ENCODE data around the gene WDFY3.

The WDFY3 gene

DNA sequence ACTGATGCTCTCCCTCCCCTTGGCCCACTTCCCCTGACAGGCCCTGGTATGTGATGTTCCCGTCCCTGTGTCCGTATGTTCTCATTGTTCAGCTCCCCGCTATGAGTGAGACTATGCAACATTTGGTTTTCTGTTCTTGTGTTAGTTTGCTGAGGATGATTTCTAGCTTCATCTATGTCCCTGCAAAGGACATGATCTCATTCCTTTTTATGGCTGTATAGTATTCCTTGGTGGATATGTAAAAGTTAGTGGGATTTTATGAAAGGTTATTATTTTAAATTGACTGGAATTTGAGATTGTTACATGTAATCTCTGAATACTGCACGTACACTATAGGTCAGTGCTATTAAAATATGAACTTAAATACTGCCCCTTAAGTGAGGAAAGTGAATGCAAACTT is 184.0 kb downstream of the WDFY3 start:
- no peak for DNase-seq

DNA sequence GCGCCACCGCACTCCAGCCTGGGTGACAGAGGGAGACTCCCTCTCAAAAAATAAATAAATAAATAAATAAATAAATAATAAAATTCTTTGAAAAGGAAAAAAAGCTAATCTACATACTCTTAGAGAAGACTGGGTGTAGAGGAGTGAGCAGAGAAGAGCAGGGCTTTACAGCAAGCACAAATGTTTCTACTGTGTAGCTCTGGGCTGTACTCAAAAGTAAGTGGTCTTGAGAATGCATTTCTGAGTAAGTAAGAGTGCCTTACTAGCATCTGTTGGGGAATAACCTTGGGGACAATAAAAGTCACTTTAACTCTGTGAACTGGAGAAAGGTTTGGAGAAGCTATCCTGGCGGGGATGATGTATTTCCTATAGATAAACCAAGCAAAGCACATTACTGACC is 185.8 kb downstream of the WDFY3 start:
- DNase-seq = no peak

DNA sequence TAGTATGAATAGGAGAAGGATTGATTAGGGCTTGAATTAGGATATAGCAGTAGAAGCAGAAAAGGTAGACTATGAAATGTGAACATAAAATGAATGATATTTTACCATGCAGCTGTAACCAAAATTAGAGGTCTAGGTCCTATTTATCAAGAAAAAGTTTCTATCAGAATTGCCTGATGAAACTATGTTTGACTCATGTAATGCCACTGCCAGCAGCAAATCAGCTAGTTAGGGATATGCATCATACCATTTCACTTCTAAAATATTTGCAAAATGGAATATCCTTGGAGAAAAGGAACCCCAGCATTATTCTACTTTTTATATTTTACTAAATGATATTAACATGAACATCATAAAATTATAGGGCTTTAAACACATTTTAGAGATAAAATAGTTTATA is 188.4 kb downstream of the WDFY3 start:
- DNase-seq = no peak

DNA sequence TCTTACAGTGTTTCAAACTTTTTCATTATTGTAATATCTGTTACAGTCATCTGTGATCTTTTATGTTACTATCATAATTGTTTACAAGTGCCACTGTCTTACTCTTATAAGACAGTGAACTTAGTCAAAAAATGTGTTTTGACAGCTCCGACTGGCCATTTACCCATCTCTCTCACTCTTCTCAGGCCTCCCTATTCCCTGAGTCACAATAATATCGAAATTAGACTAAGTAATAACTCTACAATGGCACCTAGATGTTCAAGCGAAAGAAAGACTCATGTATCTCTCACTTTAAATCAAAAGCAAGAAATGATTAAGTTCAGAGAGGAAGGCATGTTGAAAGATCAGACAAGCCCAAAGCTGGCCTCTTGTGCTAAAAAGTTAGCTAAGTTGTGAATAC is 199.3 kb downstream of the WDFY3 start:
- no peak for DNase-seq

DNA sequence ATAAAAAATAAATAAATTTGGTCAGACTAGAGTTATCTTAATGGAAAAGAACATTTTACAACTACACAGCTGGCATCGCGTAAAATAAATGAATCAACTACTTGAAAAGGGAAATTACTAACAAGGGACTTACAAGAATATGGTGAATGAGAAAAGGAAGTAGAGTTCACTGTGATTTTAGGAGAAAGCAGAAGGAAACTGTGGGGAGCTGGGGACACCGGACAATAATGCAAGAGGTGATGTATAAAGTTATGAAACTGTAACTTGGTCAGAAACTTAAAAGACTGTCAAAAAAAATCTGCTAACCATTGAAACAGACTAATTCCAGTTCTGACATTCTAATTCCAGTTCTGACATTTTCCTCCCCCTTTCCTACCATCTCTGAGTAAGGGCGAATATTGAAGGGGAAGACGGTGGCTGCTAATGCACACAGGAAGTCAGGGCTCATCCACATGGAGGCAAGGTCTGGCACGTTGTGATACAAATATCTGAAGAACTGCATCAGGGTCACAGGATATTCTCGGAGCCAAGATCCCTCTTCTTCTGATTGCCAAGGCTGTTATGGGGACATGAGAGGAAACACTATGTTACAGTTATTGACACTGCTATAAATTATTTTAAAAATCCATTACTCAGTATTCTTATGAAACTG is 213.0 kb downstream of the WDFY3 start:
- DNase-seq = no peak

DNA sequence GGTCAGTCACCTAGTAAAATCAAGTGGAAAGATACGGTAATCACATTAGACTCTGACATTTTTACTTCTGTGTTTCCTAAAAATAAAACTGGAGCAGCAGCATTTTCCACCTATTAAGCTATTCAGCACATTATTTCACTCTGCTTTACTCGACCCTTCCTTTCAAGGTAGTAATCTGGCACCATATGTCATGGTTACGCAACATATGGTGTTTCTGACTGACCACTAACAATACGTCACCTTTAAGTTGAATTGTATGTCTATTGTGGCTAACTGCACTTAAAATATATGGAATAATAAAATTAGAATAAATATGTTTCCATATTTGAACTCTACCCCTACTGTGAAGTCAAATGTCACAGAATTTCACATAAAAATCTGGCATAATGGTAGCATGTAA is 214.8 kb downstream of the WDFY3 start:
- DNase-seq = no peak

DNA sequence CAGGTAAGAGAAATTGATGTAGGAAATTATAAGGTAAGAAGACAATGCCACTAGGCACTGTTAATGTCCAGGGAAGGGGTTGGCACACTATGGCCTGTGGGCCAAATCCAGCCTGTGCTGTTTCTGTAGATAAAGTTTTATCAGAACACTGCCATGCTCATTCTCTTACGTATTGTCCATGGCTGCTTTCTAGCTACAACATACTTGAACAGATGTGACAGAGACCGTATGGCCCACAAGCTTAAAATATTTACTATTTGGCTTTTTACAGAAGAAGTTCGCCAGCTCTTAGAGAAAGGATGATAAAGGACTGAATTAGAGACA is 215.6 kb downstream of the WDFY3 start:
- DNase-seq = no peak

DNA sequence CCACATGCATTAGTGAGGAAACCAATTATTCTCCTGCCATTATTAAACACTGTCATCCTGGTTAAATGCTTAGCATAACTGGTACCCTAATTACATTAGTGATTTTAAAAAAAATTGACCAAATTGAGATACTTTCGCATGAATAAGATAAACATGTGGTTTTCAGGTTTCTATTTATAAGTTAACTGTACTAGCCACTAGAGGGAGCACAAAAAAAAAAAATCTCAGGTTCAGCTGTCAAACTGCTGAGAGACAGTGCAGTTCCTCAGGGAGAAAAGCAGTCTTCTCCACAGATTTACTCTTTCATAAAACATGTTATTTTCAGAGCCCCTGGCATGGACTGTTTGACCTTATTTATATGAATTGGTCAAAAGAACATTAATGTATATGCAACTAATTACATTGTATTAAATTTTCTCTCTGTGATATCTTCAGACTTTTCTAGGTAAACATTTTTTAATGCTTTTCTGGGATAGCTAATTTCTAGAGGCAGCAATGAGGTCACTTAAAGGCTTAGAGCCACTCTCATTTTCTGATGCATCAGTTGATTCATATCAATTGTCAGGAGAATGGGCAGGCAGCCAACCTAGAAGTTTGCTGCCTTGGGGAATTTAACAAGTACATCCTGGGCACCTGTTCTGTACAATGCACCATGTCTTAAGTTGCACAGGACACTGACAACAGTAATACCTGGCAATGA is 216.1 kb downstream of the WDFY3 start:
- no peak for DNase-seq

DNA sequence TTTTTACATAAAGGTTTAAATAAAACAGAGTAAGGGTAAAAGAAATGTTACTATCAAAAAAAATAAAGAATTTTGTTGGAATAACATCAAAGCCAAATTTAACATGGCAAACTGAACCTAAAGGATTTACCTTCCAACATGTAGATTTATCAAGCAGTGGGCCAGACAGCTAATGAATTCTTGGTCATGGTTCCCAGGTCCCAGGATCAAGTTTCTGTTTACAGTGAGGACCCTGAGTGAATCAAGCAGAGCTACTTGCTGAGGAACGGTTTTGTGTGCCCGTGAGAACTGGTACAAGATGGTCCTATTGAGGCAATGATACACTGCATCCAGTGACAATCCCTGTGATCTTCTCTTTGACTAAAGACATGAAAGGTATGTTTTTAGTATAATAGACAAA is 226.4 kb downstream of the WDFY3 start:
- DNase-seq = no peak

DNA sequence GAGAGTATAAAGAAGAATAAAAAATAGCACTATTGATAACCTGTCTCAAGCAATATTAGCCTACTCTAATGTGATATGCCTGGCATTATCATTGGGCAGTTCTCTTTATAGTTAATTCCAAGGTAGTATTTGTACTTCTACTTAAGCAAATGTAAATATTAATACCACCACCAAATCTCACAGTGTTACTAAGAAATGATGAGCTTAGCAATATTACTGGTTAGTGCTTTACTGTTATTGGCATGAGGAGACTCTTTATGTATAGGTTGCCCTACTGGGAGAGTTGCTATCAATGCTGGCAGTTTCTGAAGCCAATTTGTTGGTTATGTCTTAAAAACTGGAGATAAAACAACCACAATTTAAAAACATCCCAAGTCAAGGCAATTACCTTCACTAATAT is 227.9 kb downstream of the WDFY3 start:
- DNase-seq = no peak

DNA sequence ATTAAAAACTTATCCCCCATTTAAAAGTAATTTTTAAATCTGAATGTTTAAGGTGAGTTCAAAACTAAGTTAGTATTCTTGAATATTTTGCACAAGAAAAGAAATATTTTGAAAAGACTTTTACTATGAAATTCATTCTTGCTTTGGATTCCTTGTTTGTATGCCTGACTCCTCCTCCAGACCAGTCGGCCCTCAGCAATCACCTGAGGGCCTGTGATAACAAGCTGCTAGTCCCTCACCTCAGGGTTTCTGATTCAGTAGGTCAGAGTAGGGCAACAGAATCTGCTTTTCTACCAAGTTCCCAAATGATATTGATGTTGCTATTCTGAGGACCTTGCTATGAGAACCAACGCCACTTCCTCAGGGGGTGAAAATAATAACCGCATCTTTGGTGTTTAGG is 228.8 kb downstream of the WDFY3 start:
- DNase-seq = no peak

DNA sequence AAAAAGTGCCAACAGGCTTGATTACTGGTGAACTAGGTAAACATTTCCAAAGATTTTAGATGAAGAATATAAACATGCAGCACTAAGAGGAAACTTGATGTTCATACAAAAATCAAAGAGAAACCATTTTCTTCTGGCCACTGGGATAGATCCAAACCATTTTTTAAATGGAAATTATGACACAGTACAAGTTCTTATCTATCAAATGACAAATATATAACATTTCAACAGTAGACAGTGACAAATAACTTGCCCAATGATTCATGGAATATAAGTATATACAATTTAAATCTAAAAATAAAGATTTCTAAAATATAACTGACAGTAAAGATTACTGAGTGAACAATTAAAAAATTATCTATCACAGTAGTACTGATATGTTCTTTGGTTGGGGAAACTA is 232.5 kb downstream of the WDFY3 start:
- no peak for DNase-seq

DNA sequence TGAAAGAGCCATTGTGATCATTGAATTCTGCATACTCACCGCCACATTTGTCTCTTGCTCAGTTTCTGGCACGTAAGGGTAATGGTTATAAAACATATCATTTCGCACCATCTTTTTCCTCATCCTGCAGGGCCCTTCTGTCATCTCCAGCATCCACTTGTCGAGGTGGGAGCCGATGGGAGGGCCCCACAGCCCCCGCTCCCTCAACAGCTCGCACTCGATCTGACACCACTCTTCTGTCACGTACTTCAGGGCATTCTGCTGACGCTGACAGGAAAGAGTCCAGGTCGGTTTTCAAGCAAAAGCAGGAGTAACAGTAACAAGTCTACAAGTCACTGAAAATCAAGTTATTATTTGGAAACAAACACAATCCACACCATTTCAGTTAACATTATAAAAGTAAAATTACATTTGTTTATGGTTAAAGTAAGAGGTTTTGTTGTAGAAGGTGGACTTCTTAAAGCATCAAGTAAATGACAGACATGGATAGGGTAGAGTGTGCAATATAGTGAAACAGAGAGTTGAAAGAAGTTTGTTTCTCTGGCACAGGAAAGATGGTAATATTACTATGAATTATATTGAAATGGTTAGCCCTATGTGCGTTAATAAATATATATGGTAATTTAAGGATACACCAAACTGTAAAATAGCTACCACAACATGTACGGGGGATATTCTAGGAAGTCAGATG is 233.0 kb downstream of the WDFY3 start:
- DNase-seq = no peak

DNA sequence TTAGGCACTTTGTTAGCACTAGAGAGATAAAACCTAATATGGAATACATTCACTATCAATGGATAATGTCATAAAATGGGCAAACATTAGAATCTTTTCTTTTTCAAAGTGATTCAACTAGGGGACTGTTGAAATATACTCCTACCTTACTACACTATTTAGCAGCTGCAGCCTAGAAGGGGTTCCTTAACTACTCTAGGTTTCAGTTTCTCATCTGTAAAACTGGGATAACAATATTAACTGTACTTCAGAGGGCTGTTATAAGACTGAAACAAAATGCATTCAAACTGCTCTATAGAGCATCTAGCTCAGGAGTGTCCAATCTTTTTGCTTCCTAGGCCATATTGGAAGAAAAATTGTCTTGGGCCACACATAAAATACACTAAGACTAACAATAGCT is 236.1 kb downstream of the WDFY3 start:
- DNase-seq = no peak

DNA sequence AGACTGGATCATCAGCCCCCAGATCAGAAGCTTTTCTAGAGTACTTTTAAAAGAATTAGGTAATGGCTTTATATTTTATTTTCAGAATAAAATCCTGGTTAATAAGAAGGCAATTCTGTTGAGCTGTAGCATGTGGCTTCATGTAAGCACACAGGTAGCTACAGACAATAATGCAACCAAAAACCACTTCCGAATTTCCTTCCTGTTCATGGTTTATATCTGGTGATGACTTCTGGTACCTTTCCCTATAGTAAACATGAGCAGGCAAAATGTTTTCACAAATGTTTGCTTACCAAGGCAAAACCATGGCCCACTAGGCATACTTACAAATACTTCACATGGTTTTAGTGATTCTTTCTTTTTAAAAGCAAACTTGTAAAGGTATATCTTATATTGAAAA is 239.0 kb downstream of the WDFY3 start:
- DNase-seq = no peak

DNA sequence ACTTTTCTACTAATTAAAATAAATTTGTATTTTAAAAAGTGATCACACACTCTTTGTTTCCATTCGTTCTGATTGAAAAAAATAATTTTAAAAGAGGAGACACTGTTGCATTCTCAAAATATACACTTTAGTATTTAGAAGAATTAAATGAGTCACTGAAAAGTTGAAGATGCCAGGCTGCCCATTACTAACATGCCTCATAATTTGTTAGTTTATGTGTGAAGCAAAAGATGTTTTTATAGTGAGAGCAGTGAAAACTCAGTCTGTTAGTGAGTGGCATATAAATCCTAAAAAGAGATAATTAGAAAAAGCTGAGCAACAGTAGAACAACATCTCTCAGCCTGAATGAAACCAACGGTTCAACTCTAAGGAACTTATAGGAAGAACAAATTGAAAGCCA is 240.1 kb downstream of the WDFY3 start:
- no peak for DNase-seq

DNA sequence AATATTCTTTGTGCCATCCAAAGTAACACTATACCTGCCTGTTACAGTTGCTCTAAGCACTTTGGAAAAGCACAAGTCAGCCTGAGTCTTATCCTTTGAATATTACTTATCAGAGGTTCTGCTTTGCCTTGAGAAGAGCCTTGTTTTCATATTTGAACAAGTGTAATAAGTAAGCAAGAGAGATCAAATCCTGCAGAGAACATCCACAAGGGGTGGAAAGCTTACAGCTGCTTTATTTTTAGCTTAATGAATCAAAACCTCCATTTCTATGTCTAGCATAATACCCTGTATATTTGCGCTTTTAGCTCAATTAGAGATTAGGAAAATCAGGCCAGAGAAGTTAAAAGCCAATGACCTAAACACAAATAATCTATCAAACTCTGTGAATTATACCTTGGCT is 243.8 kb downstream of the WDFY3 start:
- DNase-seq = no peak

DNA sequence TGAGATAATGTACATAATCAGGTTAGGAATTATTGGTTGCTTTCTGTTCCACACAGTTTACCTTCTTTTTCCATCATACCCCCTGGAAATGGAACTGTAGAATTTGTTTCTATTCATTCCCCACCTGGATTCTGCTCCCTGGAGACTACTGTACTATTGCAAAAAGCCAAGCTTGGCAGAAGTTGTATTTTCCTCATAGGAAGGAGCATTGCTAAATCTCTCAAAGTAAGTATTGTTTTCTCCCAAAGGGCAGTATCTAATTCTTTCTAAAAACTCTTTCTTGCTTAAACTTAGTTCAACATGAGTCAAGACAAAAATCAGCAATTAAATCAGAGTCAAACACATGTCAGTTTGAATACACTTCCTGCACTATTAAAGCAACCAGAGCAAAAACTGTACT is 247.4 kb downstream of the WDFY3 start:
- DNase-seq = no peak

DNA sequence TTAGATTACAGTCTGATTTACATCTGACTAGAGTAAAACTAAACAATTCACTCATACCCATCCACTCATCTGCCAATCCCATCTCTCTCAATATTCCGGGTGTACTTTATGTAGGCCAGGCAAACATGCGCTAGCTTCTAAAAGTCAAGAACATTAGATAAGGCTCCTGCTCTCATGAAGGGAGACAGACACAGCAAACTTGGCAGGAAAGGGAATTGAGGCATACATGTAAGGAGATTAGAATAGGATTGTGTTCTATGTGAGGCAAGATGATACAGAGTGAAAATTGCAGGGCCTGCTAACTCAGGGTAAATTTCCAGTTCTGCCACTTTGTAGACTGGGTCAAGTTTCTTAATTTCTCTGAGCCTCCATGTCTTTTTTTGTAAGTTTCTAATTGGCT is 247.8 kb downstream of the WDFY3 start:
- DNase-seq = no peak

DNA sequence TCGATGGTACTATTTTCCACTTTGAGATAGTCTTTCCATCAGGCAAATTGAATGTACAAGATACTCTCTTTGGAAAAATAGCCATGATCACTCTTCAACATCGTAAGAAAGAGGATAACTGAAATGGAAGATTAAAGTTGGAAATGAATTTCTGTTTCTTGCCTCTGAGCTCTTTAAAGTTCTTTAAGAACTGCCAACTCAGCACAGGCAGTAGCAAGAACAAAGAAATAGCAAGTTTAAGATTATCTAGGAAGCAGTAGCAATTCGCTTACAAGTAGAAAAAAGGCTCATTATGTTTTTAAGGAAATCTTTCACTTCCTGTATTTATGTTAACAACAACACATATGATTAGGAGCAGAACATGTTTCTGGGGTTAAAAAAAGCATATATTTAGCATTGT is 255.9 kb downstream of the WDFY3 start:
- DNase-seq = no peak

DNA sequence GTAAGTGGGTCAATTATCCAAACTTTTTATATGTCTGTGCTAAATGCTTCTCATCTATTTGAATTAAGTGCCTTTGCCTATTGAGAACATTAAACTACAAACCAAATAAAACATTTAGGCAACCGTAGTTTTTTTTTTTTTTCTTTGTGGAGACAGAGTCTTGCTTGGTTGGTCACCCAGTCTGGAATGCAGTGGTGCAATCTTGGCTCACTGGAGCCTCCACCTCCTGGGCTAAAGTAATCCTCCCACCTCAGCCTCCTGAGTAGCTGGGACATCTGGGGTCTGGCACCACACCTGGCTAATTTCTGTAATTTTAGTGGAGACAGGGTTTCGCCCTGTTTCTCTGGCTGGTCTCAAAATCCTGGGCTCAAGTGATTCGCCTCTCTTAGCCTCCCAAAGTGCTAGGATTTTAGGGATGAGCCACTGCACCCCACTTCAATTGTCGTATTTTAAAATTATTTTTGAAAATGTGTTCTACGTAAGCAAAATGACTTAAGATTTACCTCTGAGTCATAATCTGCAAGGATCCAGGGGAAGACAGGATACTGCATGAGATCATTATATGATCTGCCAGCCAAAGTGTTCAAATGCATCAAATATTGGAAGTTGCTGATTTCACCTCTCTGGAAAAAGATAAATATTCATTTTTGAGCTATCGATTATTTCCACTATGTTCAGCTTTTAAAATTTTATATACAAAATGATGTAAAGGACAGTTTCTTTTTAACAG is 257.9 kb downstream of the WDFY3 start:
- no peak for DNase-seq

DNA sequence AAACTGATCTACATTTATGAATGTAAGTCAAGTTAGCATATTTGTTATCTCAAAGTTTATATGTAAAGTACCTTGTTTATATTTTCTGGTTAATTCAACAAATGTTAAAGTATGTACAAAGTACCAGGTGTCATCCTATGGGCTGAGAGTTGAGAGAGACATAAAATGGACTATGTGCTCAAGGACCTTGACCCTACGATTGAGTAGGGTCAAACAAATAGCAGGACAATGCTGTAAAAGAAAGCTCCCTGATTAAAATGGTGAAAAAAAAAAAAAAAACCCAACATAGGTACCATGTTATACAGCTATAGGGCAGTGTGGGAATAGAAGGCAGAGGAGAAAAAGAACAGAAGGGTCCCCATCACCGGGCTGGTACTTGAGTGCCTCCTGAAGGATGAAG is 260.2 kb downstream of the WDFY3 start:
- no peak for DNase-seq

DNA sequence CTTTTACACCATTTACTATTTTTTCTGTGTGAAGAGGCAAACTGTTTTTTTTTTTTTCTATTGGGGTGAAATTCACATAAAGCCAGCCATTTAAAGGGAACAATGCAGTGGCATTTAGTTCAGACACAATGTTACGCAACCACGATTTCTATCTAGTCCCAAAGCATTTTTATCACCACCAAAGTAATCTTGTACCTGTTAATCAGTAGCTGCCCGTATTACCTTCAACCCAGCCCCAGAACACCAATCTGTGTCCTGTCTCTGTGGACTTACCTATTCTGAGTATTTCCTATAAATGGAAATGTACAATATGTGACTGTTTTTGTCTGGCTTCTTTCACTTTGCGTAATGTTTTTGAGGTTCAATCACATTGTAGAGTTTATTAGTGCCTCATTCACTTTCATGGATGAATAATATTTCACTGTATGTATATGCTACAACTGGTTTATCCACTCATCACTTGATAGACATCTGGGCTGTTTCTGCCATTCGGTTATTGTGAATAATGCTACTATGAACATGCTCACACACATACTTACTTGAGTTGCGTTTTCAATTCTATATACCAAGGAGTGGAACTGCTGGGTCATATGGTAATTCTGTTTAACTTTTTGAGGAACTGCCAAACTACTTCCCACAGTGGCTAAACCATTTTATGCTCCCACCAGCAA is 267.4 kb downstream of the WDFY3 start:
- no peak for DNase-seq

All from activated CD8-positive, alpha-beta memory T cell treated with anti-CD3 and anti-CD28 coated beads, Interleukin-2, amount 50 U/mL, for 4 hours (primary cell).